ENCODE measurements around the gene LYST.

GRCh38 chr1:235757587-235758096, 109.1 kb downstream of the LYST start:
- TF ChIP-seq CTCF (conservative IDR thresholded peaks at IDR 0.05; ENCODE audit: low read length) (no peak), EZH2phosphoT487 (IDR thresholded peaks at IDR 0.05; ENCODE audit: borderline replicate concordance) (no peak)
